HEK293T (cell line): ENCODE data around the gene UBE2Z.

ENCODE experiments used
- BHLHE40 ChIP-seq: fragments of 450-650 bp; IDR thresholded peaks from 2 replicates; pipeline ENCODE4 v1.6.1; 2016; ENCODE audit warnings: mild to moderate bottlenecking, moderate library complexity, borderline replicate concordance
- FOXK2 ChIP-seq: fragments of 450-650 bp; IDR thresholded peaks from 2 replicates; pipeline ENCODE4 v1.6.1; 2016; ENCODE audit warnings: mild to moderate bottlenecking
- FOXM1 ChIP-seq: fragments of 450-650 bp; IDR thresholded peaks from 2 replicates; pipeline ENCODE4 v1.6.1; 2017; ENCODE audit warnings: mild to moderate bottlenecking, borderline replicate concordance
- HDGF ChIP-seq: fragments of 450-650 bp; IDR thresholded peaks from 2 replicates; pipeline ENCODE4 v1.6.1; 2017; ENCODE audit warnings: antibody characterized with exemption, borderline replicate concordance
- L3MBTL2 ChIP-seq: fragments of 450-650 bp; conservative IDR thresholded peaks from 2 replicates; pipeline ENCODE4 v1.6.1; 2016; ENCODE audit warnings: mild to moderate bottlenecking
- LEF1 ChIP-seq: fragments of 450-650 bp; IDR thresholded peaks from 2 replicates; pipeline ENCODE4 v1.6.1; 2017; ENCODE audit warnings: mild to moderate bottlenecking, borderline replicate concordance
- NFRKB ChIP-seq: fragments of 450-650 bp; IDR thresholded peaks from 2 replicates; pipeline ENCODE4 v1.6.1; 2016; ENCODE audit warnings: mild to moderate bottlenecking, moderate library complexity

- TF ChIP-seq FOXK2 (no peak), BHLHE40 (no peak), HDGF (no peak), FOXM1 (no peak), NFRKB (no peak), L3MBTL2 (no peak), LEF1 (no peak)
Measured at GRCh38 chr17:48873209-48873608, 35.0 kb upstream of the UBE2Z start.
